M059J (cell line): ENCODE results near the gene RASA2. TPM values are rescaled to one million over a fixed set of nuclear protein-coding genes. Genes with fewer than 3 reads are reported as not detected.
"Not testable (repeated sequence)": the region's sequence is repeated elsewhere in the genome, so short reads cannot be mapped to it uniquely, and the experiment has no call there.

Source experiments
- DNase-seq: peaks from one replicate; pipeline ENCODE4 v3.0.0-alpha.2; 2012; ENCODE audit warnings: low read depth
- total RNA-seq: library from RNA; depleted of rRNA; stranded (reverse); fragments of >200 nt; shearing (Covaris generic); gene quantifications from 2 replicates; pipeline ENCODE4 v1.2.3, GENCODE V29; 2014

The RASA2 gene
- total RNA-seq, 1 experiment from 2014 or later = 16.4 TPM

DNA sequence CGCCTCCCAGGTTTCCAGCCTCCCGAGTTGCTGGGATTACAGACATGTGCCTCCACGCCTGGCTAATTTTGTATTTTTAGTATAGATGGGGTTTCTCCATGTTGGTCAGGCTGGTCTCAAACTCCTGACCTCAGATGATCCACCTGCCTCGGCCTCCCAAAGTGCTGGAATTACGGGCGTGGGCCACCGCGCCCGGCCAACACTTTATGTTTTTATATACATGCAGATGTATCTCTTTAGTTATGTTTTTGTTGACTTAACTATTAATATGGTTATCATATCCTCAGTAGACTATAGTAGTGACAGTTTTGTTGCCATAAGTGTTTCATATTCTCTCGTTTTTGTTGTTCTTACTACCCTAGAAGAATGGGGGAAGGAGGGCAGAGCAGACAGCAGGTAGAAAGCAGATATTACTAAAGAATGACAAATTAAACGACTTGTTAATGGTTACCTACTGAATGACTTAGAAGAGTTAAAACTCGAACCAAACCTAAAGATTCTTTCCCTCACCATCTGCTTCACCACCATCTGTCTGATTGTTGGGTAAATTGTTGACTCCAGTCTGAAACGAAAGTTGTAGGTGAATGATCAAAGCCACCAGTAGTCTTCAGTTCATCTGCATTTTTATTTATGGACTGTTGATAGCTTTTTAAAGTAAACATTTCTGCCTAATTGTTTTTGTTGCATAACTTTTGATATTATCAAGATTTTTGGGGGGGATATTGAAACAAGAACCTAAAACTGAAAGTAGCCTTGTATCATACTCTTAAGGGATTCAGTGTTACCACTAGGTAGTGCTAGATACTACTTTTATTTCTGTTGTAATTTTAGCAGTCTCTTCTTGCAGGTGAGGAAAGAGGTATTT is 89.3 kb downstream of the RASA2 start:
- peak; percentile 49 for DNase-seq

DNA sequence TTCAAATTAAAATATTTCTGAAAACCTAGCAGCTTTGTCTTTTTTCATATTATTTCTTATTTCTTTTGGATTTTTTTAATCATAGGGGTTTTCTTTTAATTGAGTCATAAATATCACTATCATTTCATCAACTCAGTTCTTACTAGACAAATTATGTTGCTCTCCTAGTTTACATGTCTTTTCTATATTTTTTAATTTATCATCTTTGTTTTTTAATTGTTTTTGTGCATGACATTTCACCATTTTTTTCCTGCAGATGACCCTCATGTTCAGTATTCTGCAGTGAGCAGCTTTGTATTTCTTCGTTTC is 89.9 kb downstream of the RASA2 start:
- DNase-seq = no peak

- no peak for DNase-seq
Observed at GRCh38 chr3:141578202-141578973, 91.6 kb downstream of the RASA2 start.

GRCh38 chr3:141594357-141594756 is 107.5 kb downstream of the RASA2 start:
- DNase-seq = peak; percentile 25

GRCh38 chr3:141597931-141598330 is 111.1 kb downstream of the RASA2 start:
- DNase-seq = no peak

GRCh38 chr3:141600331-141600730 is 113.5 kb downstream of the RASA2 start:
- no peak for DNase-seq

GRCh38 chr3:141602706-141603105 is 115.9 kb downstream of the RASA2 start:
- DNase-seq = no peak

DNA sequence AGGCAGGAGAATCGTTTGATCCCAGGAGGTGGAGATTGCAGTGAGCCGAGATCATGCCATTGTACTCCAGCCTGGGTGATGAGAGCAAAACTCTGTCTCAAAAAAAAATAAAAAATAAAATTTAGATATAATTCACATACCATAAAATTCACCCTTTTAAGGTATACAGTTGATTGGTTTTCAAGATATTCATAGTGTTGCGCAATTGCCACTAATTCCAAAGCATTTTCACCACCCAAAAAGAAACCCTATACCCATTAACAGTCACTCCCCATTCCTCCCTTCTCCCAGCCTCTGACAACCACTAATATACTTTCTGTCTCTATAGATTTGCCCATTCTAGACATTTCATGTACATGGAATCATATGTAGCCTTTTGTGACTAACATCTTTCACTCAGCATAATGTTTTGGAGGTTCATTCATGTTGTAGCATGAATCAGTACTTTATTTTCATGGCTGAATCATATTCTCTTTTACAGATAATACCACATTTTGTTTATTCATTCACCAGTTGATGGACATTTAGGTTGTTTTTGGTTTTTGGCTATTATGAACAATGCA is 116.7 kb downstream of the RASA2 start:
- DNase-seq = no peak

DNA sequence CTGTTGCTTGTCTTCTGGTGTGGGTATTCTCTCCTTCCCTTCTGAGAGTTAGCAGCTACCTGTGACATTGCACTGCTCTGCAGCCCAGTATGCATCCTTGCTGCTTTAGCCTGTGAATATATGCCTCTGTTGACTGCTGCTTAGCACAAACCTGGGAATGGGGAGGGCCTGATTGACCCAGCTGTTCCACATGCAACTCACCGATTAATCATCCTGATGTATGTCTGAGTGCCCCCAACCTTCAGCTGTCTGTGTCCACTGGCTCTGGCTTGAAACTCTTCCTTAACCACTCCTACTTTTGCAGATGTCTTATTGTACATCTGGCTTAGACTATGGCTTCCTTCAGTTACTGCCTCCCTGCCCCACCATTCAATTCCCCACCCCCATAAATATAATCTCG is 119.1 kb downstream of the RASA2 start:
- no peak for DNase-seq

DNA sequence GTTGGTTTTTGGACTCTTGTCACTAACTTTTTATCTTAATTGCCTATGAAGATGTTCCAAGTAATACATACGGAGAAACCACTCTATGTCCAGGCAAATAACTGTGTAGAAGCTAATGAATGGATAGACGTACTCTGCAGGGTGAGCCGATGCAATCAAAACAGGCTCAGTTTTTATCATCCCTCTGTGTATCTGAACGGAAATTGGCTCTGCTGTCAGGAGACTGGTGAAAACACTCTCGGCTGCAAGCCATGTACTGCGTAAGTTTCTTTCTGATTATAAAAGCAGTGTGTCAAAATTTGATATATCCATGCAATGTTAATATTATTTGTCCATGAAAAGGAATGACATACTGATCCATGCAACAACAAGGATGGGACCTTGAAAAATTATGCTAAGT is 121.6 kb downstream of the RASA2 start:
- DNase-seq = no peak

- no peak for DNase-seq
Observed at GRCh38 chr3:141610939-141611338, 124.1 kb downstream of the RASA2 start.

GRCh38 chr3:141618103-141618910 is 131.5 kb downstream of the RASA2 start:
- DNase-seq = no peak

DNA sequence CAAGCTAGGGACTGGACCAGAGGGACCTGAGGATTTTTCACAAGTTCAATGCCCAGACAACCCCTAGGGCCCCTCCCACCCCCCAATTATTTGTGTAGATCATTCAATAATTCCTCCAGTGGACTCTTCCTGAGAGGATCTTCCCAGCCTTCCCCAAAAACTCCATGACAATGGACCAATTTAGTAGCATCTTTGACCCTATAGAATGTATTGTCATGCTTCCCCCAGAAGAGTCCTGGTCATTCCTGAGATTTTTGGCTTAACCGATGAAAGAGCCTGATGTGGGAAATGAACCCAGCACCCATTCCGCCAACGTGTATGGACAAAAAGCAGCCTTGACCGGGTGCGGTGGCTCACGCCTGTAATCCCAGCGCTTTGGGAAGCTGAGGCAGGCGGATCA is 132.1 kb downstream of the RASA2 start:
- DNase-seq = no peak

GRCh38 chr3:141619450-141619849 is 132.6 kb downstream of the RASA2 start:
- DNase-seq = no peak

- no peak for DNase-seq
Observed at GRCh38 chr3:141623691-141624090, 136.9 kb downstream of the RASA2 start.

DNA sequence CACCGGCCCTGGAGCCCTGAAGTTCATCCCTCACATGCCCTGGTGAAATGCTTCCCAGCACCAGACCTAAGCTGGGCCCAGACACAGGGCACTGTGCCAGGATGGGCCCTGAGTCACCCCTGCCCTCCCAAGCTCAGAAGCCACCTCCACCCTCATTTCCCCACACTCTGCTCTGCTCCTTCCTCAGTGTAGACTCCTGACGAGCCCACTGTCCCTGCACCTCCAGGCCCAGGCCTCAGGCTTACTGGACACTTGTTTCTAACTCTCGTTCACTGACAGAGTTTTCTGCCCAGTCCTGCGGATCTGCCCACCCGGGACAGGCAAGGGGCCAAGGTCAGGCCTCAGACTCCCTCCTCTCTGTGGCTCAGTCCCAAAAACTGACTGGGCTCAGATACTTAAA is 138.7 kb downstream of the RASA2 start:
- peak; percentile 82 for DNase-seq

GRCh38 chr3:141628334-141628733 is 141.5 kb downstream of the RASA2 start:
- DNase-seq = not testable (repeated sequence)

DNA sequence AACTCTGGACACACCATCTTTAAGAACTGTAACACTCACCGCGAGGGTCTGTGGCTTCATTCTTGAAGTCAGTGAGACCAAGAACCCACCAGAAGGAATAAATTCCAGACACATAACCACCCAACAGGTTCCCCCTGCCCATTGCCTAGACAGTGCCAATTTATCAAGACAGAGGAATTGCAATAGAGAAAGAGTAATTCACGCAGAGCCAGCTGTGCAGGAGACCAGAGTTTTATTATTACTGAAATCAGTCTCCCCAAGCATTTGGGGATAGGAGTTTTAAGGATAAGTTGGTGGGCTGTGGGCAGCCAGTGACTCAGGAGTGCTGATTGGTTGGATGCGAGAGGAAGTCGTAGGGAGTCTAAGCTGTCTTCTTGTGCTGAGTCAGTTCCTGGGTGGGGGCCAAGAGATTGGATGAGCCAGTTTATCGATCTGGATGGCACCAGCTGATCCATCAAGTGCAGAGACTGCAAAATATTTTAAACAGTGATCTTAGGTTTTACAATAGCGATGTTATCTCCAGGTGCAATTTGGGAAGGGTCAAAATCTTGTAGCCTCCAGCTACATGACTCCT is 142.1 kb downstream of the RASA2 start:
- DNase-seq = peak; percentile 16

GRCh38 chr3:141629976-141630375 is 143.1 kb downstream of the RASA2 start:
- DNase-seq = no peak

DNA sequence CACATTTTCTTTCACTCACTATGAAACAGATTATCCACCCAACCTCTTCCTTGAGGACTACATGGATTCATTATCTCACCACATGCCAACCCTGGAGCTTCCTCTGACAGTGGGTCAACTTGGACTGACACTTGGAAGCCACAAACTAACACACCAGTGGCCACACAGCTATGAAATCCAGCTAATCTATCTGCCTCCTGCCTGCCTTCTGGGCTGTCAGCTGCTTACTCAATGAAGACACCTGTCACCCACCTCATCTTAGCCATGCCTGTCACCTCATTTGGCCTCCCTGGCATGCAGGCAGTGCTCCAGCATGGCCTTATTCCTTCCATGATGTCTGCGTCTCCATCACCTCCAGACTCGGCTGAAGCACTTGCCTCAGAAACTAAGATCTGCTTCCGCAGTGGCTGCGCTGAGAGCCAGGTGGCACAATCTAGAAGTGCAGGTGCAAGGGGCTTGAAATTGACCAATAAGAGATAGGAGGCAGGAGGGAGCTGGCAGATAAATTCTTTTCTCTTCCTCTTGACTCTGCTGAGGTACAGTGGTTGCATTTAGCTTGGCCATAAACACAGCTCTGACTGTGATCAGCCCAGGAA is 146.1 kb downstream of the RASA2 start:
- DNase-seq = no peak

DNA sequence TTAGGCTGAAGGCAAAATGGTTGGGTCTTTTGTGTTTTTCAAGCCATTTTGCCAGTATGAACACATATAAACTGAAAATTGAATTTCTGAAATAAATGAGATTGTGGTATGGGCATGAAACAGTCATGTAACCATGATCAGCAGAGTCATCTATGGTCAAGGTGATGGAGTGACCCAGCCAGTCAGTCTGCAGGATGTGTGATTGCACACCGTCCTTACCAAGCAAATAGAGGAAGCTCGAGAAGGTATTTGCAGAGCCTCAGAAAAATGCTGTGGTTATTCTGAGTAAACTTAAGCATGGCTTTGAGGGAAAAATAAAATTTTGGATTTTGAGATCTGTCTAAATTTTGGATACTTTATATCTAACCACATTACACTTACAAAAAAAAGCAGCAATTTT is 155.4 kb downstream of the RASA2 start:
- peak; percentile 23 for DNase-seq
